GM19467 (cell line): ENCODE measurements around the gene IGFALS.

Source experiments
- ATAC-seq: cut with Tn5 transposase; IDR thresholded peaks from one replicate; pipeline ENCODE4 v1.9.1; 2021; ENCODE audit warnings: mild to moderate bottlenecking, moderate library complexity; ENCODE audit not compliant: unreplicated experiment

The IGFALS gene

DNA sequence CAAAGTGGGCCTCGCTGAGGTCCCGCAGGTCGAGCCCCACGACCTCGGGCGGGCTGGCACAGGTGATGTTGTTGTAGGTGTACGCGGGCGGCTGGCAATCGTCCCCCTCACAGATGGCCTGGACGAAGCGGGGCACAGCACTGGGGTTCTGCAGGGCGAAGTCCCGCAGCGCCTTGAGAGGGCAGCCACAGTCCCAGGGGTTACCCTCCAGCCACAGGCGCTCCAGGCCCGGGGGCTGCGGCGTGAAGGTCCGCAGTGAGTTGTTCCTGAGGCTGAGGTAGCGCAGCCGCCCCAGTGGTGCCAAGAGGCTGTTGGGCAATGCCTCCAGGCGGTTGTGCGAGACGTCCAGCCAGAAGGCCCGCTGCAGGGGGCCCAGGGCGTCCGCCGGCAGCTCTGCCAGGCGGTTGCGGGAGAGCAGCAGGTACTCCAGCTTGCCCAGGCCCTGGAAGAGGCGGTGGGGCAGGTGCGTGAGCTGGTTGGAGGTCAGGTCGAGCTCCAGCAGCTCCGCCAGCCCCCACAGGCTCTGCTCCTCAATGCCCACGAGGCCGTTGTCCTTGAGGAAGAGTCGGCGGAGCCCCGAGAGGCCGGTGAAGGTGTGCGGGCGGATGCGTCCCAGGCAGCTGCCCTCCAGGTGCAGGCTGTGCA, 2.8 kb downstream of the IGFALS start:
- no peak for ATAC-seq

DNA sequence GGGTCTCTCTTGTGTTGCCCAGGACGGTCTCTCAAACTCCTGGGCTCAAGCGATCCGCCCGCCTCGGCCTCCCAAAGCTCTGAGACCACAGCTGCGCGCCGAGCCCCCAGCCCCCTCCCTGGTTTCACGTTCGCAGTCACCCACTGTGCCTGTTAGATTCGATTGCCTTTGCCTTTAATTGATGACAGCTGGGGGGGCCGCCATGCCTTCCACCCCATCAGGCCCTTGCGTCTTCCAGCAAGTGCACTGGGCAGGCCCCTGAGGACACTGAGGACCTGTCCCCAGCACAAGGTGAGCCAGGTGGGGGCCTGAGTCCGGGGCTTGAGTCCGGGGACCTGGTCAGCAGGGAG, 3.3 kb downstream of the IGFALS start:
- no peak for ATAC-seq

DNA sequence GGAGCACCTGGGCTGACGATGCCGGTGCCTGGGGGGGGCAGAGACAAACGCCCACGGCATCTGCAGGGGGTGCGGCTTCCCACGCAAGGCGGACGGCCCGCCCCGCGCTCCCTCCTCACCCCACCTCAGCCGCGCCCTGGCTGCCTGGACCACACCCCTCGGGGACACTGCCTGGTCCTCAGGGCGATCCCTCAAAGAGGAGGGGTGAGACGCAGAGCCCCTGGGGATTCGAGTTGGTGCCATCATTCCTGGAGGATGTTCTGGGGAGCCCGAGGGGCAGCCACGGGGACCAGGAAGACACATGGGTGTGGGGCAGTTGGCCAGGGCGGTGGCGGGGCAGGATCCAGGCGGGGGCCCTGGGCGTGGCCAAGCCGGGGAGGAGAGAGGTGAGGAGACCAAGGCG, 3.9 kb downstream of the IGFALS start:
- ATAC-seq = no peak

DNA sequence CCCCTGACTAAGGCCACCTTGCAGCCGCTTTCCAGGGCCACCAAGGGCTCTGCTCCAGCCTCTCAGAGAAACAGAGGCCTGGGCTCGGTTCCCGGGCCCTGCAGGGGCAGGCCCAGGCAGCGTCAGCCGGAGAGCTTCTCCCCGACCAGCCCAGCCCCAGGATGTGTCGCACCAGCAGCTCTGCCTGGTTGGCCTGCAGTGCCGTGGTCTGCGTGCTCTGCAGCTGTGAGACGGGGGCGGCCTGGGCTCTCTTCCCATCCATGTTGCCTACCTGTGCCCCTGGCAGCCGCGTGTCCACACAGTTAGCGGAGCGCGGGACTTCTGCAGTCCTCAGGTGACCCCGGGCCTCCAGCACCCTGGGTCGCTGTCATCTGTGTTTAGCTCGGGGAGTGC, 4.8 kb downstream of the IGFALS start:
- ATAC-seq = no peak

DNA sequence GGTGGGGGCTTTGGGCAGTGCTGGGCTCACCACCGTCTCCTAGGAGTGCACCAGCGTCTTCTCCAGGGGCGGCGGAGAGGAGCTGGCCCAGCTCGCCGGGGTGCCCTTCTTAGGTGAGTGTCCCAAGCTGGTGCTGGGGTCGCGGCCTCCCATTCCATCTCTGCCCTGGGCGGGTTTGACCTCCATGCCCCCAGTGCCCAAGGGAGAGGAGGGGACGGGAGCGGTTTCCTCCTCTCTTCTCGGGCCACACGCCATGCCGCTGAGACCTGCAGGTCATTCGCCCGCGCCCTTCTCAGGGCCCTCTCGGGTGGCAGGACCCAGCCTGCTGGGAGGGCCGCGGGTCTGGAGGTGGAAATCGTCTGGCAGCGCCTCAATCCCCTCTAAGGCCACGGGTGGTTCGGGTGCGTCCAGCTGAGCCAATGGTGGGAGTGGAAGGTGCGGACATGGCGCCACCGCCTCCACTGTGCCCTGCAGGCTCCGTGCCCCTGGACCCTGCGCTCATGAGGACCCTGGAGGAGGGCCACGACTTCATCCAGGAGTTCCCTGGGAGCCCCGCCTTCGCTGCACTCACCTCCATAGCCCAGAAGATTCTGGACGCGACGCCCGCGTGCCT, 5.3 kb downstream of the IGFALS start:
- no peak for ATAC-seq

DNA sequence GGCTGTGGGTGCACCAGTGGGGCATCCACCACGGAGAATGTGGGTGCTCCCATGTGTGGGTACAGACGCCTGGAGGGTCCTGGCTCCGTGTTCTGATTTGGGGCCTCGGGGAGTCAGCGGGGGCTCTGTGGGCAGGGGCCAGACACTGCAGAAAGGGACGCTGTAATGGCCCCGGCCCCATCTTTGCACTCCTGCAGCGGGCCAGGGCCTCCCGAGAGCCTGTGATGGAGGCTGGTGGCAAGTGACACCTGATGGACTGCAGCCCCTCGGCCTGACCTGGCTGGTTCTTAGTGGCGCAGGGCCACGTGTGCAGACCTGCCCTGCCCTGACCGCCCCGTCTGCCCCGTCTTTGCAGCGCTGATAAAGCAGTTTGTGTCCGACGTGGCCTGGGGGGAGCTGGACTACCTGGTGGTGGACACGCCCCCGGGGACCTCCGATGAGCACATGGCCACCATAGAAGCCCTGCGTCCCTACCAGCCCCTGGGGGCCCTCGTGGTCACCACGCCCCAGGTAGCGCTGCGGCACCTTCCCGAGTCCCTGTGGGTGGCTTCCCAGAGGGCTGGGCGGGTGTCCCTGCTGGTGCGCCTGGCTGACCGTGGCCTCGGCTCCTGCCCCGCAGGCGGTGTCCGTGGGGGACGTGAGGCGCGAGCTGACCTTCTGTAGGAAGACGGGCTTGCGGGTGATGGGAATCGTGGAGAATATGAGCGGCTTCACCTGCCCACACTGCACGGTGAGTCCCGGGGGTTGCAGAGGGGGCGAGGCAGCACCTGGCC, 6.0 kb downstream of the IGFALS start:
- ATAC-seq = no peak

DNA sequence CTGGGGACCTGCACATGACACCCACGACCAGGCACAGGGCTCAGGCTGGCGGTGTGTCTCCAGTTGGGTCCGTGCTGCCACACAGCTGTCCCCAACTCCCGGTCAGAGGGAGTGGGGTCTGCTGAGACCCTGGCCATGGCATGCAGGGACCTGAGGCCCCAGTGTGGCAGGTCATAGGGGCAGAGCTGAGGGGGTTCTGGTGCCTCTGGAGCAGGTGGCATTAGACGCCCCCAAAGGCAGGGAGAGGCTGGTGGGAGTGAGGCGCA, 6.5 kb downstream of the IGFALS start:
- no peak for ATAC-seq

DNA sequence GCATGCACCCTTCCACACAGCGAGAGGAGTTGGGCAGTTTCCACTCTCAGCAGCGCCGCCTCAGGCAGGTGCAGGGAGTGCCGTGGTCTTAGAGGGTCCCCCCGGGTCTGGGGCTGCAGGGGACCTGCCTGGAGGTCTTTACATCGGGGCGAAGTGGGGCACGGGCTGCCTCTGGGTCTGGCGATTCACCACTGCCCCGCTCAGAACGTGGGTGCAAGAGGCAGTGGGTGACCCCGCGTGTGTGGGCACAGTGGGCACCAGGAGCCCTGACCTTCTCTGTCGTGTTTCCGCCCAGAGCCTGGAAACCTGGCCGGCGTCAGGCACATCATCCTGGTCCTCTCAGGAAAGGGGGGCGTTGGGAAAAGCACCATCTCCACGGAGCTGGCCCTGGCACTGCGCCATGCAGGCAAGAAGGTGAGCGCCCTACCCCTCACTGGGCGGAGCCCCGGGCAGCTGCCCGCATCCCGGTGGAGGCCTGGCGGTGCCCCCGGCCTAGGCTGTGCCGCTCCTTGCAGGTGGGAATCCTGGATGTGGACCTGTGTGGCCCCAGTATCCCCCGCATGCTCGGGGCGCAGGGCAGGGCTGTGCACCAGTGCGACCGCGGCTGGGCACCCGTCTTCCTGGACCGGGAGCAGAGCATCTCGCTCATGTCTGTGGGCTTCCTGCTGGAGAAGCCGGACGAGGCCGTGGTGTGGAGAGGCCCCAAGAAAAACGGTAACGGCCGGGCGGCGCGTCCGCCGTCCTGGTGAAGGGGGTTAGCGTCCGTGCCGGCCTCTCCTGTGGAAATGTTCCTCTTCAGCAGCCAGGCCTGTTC, 7.1 kb downstream of the IGFALS start:
- no peak for ATAC-seq

DNA sequence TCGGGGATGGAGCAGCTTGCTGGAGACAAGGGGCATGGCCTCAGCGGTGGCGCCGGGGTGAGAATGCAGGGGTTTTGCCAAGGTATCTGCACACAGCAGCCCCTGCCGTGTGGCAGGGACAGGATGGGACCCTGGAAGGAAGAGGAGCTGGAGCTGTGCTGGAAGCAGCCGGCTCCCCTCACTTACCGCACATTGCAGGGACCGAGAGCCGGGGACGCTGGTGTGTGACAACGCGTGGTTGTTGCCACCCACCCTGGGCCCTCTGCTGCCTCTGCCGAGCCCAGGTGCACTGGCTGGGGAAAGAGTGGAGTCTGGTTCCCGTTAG, 7.7 kb downstream of the IGFALS start:
- ATAC-seq = no peak

DNA sequence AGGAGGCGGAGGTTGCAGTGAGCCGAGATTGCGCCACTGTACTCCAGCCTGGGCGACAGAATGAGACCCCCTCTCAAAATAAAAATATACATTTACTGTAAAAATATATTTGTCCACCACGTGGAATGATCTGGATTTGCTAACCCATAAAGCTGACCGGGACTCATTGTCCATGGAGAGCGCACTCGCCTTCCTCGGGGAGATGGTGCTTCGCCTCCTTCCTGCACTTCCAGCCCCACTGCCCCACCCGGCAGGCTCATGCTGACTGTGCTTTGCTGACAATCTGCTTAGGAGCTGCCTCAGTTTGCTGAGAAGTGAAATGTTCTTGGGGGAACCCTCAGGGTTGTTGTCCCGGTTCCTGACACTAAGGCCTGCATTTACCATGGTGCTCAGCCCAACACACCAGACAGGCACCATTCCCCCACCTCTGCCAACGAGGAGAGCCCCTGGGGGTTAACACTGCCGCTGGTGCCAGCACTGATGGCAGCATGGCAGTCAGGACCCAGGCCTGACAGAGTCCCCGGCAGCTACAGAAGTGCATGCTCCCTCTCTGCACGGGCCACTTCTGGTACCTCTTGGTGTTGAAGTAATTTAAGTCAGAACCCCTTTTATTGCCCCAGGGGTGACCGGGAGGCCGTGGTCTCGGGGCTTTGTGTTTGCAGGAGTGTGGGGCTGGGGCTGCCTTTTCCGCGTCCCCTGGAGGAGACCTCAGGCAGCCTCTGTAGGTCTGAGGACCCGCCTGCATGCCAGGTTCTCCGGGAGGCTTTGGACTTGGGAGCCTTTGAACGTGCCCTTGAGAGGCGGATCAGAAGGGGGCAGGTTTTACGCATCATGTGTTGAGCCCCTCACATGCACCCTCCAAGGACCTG, 8.3 kb downstream of the IGFALS start:
- no peak for ATAC-seq

DNA sequence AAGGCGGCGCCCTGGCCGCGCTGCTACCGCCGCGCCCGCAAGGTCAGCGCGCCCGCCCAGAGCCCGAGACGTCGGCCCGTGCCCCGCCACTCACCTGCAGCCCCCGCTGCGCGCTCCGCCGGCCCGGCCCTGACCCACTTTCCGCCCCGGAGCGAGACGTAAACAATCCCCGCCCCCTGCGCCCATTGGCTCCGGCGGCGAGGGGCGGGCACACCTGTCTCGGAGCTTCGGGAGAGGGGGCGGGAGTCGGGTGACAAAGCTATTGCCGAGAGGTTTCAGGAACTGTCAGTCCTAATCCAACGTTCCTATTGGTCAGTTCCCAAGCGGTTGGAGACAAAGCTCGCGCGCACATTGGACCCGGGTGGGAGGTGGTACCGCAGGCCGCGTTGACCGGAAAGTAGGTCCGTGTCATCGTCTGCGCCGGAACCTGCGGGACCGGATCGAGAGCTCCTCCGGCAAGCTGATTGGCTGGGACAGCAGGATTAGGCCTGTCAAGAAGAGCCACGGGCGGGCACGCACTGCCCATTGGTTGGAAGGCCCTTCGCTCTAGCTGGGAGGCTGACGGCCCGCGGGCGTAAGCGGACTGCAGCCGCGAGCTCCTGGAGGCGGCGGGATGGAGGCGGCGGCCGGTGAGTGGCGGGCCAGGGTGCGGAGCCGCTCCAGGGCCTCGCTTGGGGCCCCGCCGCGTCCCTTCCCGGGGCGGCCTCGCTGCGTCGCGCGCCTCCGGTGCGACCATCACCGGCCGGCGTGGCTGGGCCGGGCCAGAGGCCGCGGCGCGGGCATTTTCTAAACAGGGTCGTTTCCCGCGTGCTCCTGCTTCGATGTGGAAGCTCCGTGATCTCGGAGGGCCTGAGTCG, 10.9 kb downstream of the IGFALS start, which contains the start of the genes NUBP2 and SPSB3:
NUBP2 (plus strand) TSS at position 553 of the 857 bp plus-strand sequence; CDS start at position 614, 61 bp downstream.
SPSB3 (minus strand) TSS at position 164 of the 857 bp plus-strand sequence. CDS start 1,088 bp downstream, outside the sequence.
- peak; percentile 83 for ATAC-seq

DNA sequence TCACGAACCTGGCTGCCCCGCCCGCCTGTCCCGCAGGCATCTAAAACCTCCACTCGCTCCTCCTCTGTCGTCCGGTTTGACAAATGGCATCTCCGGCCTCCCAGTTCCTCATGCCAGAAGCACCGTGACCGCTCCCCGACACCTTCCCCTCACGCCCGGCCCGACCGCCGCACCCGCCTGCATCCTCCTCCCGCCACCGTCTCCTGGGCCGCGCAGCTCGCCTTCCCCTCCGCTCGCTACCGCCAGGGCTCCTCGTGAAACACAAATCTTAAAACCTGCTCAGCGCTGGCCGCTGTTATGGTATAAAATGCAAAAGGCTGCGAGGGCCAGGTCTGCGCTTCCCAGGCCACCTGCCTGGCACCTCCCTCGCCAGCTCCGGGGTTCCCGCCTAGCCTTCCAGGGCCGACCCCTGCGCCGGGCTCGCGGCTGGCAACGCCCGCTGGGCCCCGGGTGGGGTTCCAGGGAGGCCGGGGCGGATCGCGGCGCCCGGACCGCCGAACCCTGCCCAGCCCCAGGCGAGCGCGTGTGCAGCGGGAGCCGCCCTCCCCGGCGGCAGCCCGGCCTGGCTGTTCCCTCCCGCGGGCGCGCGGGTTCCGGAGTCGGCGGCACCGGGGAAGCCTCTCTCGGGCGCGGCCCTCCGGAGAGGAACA, 11.6 kb downstream of the IGFALS start:
- ATAC-seq = peak; percentile 2

DNA sequence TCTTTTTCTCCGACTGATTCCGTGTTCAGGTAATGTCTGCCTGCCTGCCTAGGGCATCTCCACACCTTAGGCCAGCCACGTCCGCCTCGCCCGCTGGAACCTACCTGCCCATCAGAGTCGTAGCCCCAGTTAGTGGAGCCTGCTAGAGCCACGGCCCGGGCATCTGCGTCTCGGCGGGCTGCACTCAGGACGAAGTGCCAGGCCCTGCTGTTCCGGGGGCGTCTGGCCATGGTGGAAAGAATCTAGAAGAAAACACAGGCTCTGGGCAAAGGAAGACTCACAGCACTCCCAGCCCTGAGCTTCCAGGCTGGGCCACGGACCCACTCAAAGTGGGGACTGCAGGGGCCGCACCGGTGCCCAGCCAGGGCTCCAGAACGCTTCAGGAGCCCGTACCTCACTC, 12.3 kb downstream of the IGFALS start:
- ATAC-seq = no peak

DNA sequence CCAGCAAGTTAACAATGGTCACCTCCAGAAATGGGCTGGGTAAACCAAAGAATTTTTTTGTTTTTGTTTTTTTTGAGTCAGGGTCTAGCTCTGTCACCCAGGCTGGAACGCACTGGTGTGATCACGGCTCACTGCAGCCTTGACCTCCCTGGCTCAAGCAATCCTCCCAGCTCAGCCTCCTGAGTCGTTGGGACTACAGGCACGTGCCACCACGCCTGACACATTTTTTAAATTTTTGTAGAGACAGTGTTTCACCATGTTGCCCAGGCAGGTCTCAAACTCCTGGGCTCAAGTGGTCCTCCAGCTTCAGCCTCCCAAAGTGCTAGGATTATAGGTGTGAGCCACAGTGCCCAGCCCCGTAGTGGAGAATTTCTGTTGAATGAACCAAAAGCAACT, 12.8 kb downstream of the IGFALS start:
- ATAC-seq = no peak

DNA sequence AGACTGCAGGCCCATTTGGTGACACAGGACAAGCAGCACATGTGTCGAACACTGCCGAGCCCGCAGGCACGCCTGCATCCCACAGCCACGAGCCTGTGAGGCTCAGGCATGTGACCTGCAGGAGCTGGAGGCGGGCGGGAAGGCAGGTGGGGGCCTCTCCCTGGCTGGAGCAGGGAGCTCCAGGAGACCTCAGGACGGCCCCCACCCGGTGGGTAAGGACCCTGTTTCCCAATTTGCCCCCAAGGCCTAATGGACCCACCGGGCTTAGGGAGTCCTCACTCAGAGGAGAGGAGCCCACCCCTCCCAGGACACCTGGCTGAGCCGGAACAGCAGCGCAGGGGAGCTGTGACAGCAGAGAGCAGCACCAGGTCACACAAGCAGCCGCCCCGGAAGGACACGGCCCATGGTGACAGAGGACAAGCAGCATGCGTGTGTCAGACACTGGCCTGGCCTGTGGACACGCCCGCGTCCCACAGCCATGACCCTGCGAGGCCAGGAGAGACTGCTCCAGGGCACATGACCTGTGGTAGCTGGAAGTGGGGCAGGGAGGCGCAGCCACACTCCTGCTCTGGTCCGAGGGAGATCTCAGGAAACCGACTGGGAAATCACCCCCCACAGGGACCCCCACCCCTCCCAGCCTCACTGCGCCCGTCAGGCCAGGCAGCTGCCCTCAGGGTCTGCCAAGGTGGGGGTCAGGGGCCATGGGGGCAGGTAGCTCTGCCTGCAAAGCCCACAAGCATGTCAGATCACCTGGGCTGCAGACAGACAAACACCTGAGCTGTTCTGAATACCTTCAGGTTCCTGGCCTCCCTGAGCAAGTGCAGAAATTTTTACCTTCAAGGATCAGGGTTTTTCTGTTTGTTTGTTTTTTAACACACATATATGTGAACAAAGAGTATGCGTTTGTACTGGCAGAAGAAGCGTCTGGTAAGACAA, 13.5 kb downstream of the IGFALS start:
- ATAC-seq = no peak

DNA sequence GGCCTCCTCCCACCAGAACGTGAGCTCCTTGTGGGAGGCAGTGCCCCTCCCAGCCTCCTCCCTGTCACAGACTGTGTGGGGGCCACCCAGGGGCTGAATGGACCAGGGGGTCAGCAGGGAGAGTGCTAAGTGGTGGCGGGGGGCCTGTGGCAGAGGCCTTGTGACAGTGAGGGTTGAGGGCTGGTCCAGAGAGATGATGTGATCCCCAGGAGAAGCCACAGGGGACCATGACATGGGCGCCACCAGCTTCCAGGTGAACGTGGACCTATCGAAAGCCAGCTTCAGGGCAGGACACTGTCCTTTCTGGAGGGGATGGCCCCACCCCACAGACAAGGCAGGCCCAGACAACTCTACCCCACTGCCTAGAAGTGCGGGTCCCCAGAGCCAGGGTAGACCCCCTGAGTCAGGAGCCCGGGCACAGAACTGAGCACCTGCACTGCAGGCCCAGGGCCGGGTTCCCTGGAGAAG, 14.2 kb downstream of the IGFALS start:
- ATAC-seq = no peak

DNA sequence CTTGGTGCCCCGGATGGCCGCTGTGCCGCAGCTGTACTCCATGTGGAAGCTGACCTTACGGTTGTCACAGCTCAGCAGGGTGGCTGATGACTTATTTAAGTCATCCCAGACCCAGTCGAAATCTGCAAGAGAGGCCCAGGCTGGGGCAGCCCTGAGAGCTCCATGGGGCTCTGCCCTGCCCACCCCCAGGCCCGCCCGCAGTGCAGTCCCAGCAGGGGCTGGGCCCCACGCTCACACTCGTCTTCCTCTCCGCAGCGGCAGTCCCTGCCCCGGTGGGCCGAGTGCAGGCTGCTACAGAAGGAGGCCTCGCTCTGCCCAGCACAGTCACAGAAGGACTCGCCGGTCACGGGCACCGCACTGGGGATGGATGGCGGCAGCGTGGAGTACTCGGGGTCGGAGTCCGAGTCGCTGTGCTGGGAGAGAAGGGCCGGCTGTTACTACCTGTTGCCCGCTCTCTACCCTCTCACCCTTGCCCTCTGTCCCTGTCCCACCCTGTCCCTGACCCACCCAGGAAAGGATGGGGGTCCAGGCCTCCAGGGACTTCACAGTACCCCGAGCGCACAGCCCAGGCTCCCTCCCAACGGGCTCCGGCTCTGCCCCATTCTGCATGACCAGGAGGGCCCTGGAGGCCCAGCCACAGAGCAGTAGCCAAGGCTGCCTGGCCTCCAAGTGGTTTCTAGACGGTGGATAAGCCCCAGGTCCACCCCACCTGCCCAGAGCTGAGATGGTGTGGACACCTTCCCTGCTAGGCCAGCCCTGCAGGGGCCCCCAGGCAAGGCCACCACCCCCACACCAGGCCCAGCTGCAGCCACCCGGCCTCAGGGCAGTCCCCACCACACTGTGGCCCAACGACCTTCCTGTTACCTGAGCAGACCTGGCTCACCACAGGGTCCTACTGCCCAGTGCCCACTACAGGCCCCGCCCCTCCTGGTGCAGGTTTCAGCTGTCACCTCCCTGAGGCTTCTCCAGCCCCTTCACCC, 15.0 kb downstream of the IGFALS start:
- no peak for ATAC-seq
